ENCODE results near the gene SLC25A53. TPM values are rescaled to one million over a fixed set of nuclear protein-coding genes. Genes with fewer than 3 reads are reported as not detected.

Gene SLC25A53
- total RNA-seq, 1 experiment from 2014 or later, result 6.6 TPM

DNA sequence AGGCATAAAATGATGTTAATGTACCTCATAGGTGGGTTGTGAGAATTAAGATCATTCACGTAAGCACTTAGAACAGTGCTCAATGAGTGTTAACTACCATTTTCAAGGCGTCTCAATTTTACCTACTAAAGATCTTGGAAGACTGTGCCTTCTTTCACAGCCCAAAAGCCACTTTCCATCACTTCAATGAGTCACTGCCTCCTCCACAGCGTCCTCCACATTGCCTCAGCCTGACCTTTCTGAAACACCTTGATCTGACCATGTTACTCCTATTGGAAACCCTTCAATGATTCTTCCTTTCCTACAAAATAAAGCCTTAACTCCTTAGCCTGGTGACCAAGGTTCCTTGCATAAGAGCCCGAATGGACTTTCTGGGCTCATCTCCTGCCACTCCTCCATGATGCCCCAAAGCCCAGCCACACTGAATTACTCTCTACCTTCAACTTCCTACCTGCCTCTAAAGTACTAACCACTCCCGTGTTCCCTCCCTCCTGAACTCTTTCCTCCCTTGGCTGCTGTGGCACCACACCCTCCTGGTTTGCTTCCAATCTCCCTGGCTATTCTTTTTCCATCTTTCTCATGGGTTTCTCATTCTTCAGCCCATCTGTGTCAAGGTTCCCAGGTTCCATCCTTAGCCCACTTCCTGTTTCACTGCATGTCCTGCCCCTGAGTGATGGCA, 22.1 kb downstream of the SLC25A53 start:
- TF ChIP-seq, protein P1, sequence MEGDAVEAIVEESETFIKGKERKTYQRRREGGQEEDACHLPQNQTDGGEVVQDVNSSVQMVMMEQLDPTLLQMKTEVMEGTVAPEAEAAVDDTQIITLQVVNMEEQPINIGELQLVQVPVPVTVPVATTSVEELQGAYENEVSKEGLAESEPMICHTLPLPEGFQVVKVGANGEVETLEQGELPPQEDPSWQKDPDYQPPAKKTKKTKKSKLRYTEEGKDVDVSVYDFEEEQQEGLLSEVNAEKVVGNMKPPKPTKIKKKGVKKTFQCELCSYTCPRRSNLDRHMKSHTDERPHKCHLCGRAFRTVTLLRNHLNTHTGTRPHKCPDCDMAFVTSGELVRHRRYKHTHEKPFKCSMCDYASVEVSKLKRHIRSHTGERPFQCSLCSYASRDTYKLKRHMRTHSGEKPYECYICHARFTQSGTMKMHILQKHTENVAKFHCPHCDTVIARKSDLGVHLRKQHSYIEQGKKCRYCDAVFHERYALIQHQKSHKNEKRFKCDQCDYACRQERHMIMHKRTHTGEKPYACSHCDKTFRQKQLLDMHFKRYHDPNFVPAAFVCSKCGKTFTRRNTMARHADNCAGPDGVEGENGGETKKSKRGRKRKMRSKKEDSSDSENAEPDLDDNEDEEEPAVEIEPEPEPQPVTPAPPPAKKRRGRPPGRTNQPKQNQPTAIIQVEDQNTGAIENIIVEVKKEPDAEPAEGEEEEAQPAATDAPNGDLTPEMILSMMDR (conservative IDR thresholded peaks at IDR 0.05; ENCODE audit: low read depth, low read length), result no peak
- TF ChIP-seq EZH2phosphoT487 (IDR thresholded peaks at IDR 0.05; ENCODE audit: borderline replicate concordance, low read length) (no peak), EZH2 (IDR thresholded peaks at IDR 0.05; ENCODE audit: low read length, unreplicated experiment) (no peak)
- no peaks in the 10 kb centered on the region for H3K9me2 ChIP-seq (replicated peaks; ENCODE audit: low read length)
- H3F3A ChIP-seq (ENCODE audit: low read length, unreplicated experiment), result no peaks in the 10 kb centered on the region
- H3K79me2 ChIP-seq (ENCODE audit: low read length), result no peaks in the 10 kb centered on the region
- H3K4me3 ChIP-seq (ENCODE audit: low read length), result no peak overlapping the region
- DNase-seq, result no peak
- no peak overlapping the region for H3K9ac ChIP-seq (ENCODE audit: low read length)
- intact Hi-C loops (cut with micrococcal nuclease), result no loop called here
- no peak overlapping the region for H3K27ac ChIP-seq (ENCODE audit: low read length)
- no peak overlapping the region for H3K4me2 ChIP-seq (ENCODE audit: low read length)
- H2AFZ ChIP-seq (ENCODE audit: low read length), result no peak overlapping the region
- no peaks in the 10 kb centered on the region for H3K9me3 ChIP-seq (ENCODE audit: low read length)
- ATAC-seq, result no peak
- ChIA-PET CTCF (no interaction called here), POLR2A (ENCODE audit: unreplicated experiment) (no interaction called here)
- no peaks in the 10 kb centered on the region for H3K36me3 ChIP-seq (ENCODE audit: low read depth, low read length)
- no peaks in the 10 kb centered on the region for H3K4me1 ChIP-seq (ENCODE audit: insufficient read depth, low read length)
- H4K20me1 ChIP-seq (ENCODE audit: low read length), result no peaks in the 10 kb centered on the region
- BruUV-seq (replicated peaks), result no TSS peak
- H3K27me3 ChIP-seq (ENCODE audit: low read length), result no peaks in the 10 kb centered on the region

DNA sequence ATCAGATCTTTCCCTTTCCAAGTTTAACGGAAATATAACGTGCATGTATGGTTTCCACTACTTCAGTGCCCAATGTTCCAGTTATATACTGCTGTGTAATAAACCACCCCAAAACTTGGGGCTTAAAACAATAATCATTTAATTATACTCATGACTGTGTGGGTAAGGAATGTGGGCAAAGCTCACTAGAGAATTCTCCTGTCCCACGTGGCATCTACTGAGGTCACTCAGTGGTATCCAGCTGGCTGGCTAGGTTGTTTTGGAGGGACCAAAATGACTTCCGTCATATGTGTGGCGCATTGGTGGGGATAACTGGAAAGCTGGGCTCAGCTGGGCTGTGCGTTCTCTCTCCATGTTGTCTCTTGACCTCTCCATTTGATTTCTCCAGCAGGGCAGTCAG, 26.0 kb downstream of the SLC25A53 start:
- intact Hi-C loops (cut with micrococcal nuclease), result no loop called here

DNA sequence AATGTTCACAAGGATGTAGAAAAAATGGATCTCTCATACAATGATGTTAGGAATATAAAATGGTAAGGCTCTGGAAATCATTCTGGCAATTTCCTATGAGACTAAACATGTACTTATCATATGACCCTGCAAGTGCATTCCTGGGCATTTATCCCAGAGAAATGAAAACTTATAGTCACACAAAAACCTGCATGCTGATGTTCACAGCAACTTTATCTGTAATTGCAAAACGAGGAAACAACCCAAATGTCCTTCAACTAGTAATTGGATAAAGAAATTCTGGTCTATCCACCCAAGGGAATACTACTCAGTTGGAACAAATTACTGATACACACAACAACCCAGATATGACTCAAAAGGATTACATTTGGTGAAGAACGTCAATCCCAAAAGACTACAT, 30.0 kb downstream of the SLC25A53 start:
- Histone ChIP-seq H3K4me3 (ENCODE audit: low read length) (no peak overlapping the region), H3K9me3 (ENCODE audit: low read length) (no peaks in the 10 kb centered on the region), H3K4me2 (ENCODE audit: low read length) (no peak overlapping the region), H4K20me1 (ENCODE audit: low read length) (no peaks in the 10 kb centered on the region), H3K9me2 (replicated peaks; ENCODE audit: low read length) (no peaks in the 10 kb centered on the region), H2AFZ (ENCODE audit: low read length) (no peak overlapping the region), H3K4me1 (ENCODE audit: insufficient read depth, low read length) (no peaks in the 10 kb centered on the region), H3K27me3 (ENCODE audit: low read length) (no peaks in the 10 kb centered on the region), H3K27ac (ENCODE audit: low read length) (no peak overlapping the region), H3K9ac (ENCODE audit: low read length) (no peak overlapping the region), H3K79me2 (ENCODE audit: low read length) (no peaks in the 10 kb centered on the region), H3K36me3 (ENCODE audit: low read depth, low read length) (no peaks in the 10 kb centered on the region), H3F3A (ENCODE audit: low read length, unreplicated experiment) (no peaks in the 10 kb centered on the region)
- ChIA-PET CTCF (no interaction called here), POLR2A (ENCODE audit: unreplicated experiment) (no interaction called here)
- TF ChIP-seq, protein P1 (conservative IDR thresholded peaks at IDR 0.05; ENCODE audit: low read depth, low read length), result no peak
- TF ChIP-seq EZH2phosphoT487 (IDR thresholded peaks at IDR 0.05; ENCODE audit: borderline replicate concordance, low read length) (no peak), EZH2 (IDR thresholded peaks at IDR 0.05; ENCODE audit: low read length, unreplicated experiment) (no peak)
- no peak for ATAC-seq
- BruUV-seq (replicated peaks), result no TSS peak
- intact Hi-C loops (cut with micrococcal nuclease), result no loop called here
- DNase-seq, result no peak

More for the DNA sequence above, 26.0 kb downstream of the SLC25A53 start:
- Histone ChIP-seq H3K9me3 (ENCODE audit: low read length) (no peaks in the 10 kb centered on the region), H3K27ac (ENCODE audit: low read length) (no peak overlapping the region), H3K27me3 (ENCODE audit: low read length) (no peaks in the 10 kb centered on the region), H3K79me2 (ENCODE audit: low read length) (no peaks in the 10 kb centered on the region), H4K20me1 (ENCODE audit: low read length) (no peaks in the 10 kb centered on the region), H2AFZ (ENCODE audit: low read length) (no peak overlapping the region), H3K9me2 (replicated peaks; ENCODE audit: low read length) (no peaks in the 10 kb centered on the region), H3K4me2 (ENCODE audit: low read length) (no peak overlapping the region), H3K9ac (ENCODE audit: low read length) (no peak overlapping the region), H3K4me1 (ENCODE audit: insufficient read depth, low read length) (no peaks in the 10 kb centered on the region), H3K36me3 (ENCODE audit: low read depth, low read length) (no peaks in the 10 kb centered on the region), H3F3A (ENCODE audit: low read length, unreplicated experiment) (no peaks in the 10 kb centered on the region), H3K4me3 (ENCODE audit: low read length) (no peak overlapping the region)
- BruUV-seq (replicated peaks), result no TSS peak
- TF ChIP-seq EZH2phosphoT487 (IDR thresholded peaks at IDR 0.05; ENCODE audit: borderline replicate concordance, low read length) (no peak), EZH2 (IDR thresholded peaks at IDR 0.05; ENCODE audit: low read length, unreplicated experiment) (no peak)
- TF ChIP-seq, protein P1 (conservative IDR thresholded peaks at IDR 0.05; ENCODE audit: low read depth, low read length), result no peak
- DNase-seq (no peak), ATAC-seq (no peak)
- ChIA-PET POLR2A (ENCODE audit: unreplicated experiment) (no interaction called here), CTCF (no interaction called here)
